Measurements from ENCODE around the gene PLCH2. TPM values are rescaled to one million over a fixed set of nuclear protein-coding genes. Genes with fewer than 3 reads are reported as not detected.
"Not testable (repeated sequence)": the region's sequence is repeated elsewhere in the genome, so short reads cannot be mapped to it uniquely, and the experiment has no call there.

The PLCH2 gene
- total RNA-seq, 1 donor: under 0.01 TPM

GRCh38 chr1:2552189-2552588, 76.1 kb downstream of the PLCH2 start:
- TF ChIP-seq CTCF (IDR thresholded peaks at IDR 0.05; ENCODE audit: insufficient read depth, low read depth, low read length): no peak
- no peak overlapping the region for H3K4me3 ChIP-seq (ENCODE audit: low read depth, low read length)
- DNase-seq (ENCODE audit: low read depth): no peak

- not testable (repeated sequence) for DNase-seq (ENCODE audit: low read depth); H3K4me3 ChIP-seq (ENCODE audit: low read depth, low read length)
Measured at GRCh38 chr1:2553076-2553475, 77.0 kb downstream of the PLCH2 start.

- H3K4me3 ChIP-seq (ENCODE audit: low read depth, low read length): no peak overlapping the region
Measured at GRCh38 chr1:2553871-2554620, 78.0 kb downstream of the PLCH2 start.

GRCh38 chr1:2554621-2555387, 78.7 kb downstream of the PLCH2 start:
- peak; percentile 42 for TF ChIP-seq CTCF (IDR thresholded peaks at IDR 0.05; ENCODE audit: insufficient read depth, low read depth, low read length)
- no peak for DNase-seq (ENCODE audit: low read depth)
- no peak overlapping the region for H3K4me3 ChIP-seq (ENCODE audit: low read depth, low read length)

More at GRCh38 chr1:2553871-2554620, 78.0 kb downstream of the PLCH2 start:
- DNase-seq (ENCODE audit: low read depth): no peak
- no peak for TF ChIP-seq CTCF (IDR thresholded peaks at IDR 0.05; ENCODE audit: insufficient read depth, low read depth, low read length)

Other genes starting within 250 kb of the PLCH2 start
- 26.8 and 32.9 TPM in 2 replicates for gene SKI, start 248.0 kb upstream of the PLCH2 start, total RNA-seq
- gene MORN1, start 84.7 kb upstream of the PLCH2 start, total RNA-seq: 6.1 and 9.5 TPM in 2 replicates
- 77.6 and 94.1 TPM in 2 replicates for gene RER1, start 84.4 kb upstream of the PLCH2 start, total RNA-seq
- gene PEX10, start 63.7 kb upstream of the PLCH2 start, total RNA-seq: 28.9 and 34.1 TPM in 2 replicates
- gene PANK4, start 50.3 kb downstream of the PLCH2 start, total RNA-seq: 23.8 and 27.6 TPM in 2 replicates
- under 0.01 TPM in 1 of 2 replicates, not detected in the other for gene HES5, start 54.0 kb downstream of the PLCH2 start, total RNA-seq
- gene TNFRSF14, start 80.1 kb downstream of the PLCH2 start, total RNA-seq: 17.7 and 24.5 TPM in 2 replicates
- gene PRXL2B, start 110.5 kb downstream of the PLCH2 start, total RNA-seq: 13.2 and 15.1 TPM in 2 replicates
- under 0.01 and 0.64 TPM in 2 replicates for gene MMEL1, start 156.7 kb downstream of the PLCH2 start, total RNA-seq

Measured in fibroblast of villous mesenchyme (primary cell).